Measurements from ENCODE around the gene TTC8.

- TF ChIP-seq CTCF (IDR thresholded peaks at IDR 0.05) = no peak
- no peak for TF ChIP-seq EP300 (IDR thresholded peaks at IDR 0.05; ENCODE audit: borderline replicate concordance in 1 of 2, low read depth in 1 of 2, low read length in 1 of 2)
- TF ChIP-seq POLR2AphosphoS5 (IDR thresholded peaks at IDR 0.05; ENCODE audit: low read depth, low read length) = no peak
- TF ChIP-seq ZBTB33 (IDR thresholded peaks at IDR 0.05; ENCODE audit: borderline replicate concordance, low read depth) = no peak
- TF ChIP-seq MAX (IDR thresholded peaks at IDR 0.05; ENCODE audit: low read depth) = no peak
- TF ChIP-seq, protein P1, sequence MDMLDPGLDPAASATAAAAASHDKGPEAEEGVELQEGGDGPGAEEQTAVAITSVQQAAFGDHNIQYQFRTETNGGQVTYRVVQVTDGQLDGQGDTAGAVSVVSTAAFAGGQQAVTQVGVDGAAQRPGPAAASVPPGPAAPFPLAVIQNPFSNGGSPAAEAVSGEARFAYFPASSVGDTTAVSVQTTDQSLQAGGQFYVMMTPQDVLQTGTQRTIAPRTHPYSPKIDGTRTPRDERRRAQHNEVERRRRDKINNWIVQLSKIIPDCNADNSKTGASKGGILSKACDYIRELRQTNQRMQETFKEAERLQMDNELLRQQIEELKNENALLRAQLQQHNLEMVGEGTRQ (IDR thresholded peaks at IDR 0.05; ENCODE audit: borderline replicate concordance, low read depth, low read length) = no peak
- TF ChIP-seq YY1 (IDR thresholded peaks at IDR 0.05; ENCODE audit: low read depth) = no peak
- TF ChIP-seq RAD21 (IDR thresholded peaks at IDR 0.05; ENCODE audit: low read length) = no peak
- TF ChIP-seq JUND (IDR thresholded peaks at IDR 0.05) = no peak
- no peak for TF ChIP-seq TAF1 (IDR thresholded peaks at IDR 0.05; ENCODE audit: borderline replicate concordance, low read depth, low read length)
- TF ChIP-seq SMC3 (IDR thresholded peaks at IDR 0.05; ENCODE audit: low read depth, low read length) = no peak
Observed at GRCh38 chr14:88818018-88818417, 6.4 kb upstream of the TTC8 start.

All from SK-N-SH (cell line).